ENCODE data around the gene FOXQ1.
"Not testable (repeated sequence)": the region's sequence is repeated elsewhere in the genome, so short reads cannot be mapped to it uniquely, and the experiment has no call there.

FOXQ1 gene

GRCh38 chr6:1349655-1350054 lies 37.8 kb downstream of the FOXQ1 start:
- TF ChIP-seq, protein P1, sequence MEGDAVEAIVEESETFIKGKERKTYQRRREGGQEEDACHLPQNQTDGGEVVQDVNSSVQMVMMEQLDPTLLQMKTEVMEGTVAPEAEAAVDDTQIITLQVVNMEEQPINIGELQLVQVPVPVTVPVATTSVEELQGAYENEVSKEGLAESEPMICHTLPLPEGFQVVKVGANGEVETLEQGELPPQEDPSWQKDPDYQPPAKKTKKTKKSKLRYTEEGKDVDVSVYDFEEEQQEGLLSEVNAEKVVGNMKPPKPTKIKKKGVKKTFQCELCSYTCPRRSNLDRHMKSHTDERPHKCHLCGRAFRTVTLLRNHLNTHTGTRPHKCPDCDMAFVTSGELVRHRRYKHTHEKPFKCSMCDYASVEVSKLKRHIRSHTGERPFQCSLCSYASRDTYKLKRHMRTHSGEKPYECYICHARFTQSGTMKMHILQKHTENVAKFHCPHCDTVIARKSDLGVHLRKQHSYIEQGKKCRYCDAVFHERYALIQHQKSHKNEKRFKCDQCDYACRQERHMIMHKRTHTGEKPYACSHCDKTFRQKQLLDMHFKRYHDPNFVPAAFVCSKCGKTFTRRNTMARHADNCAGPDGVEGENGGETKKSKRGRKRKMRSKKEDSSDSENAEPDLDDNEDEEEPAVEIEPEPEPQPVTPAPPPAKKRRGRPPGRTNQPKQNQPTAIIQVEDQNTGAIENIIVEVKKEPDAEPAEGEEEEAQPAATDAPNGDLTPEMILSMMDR (IDR thresholded peaks at IDR 0.05; ENCODE audit: borderline replicate concordance, extremely low read depth, low read length, poor library complexity, severe bottlenecking): no peak
- no peak for TF ChIP-seq EZH2 (IDR thresholded peaks at IDR 0.05; ENCODE audit: borderline replicate concordance, low read depth, low read length, severe bottlenecking)
- no peak overlapping the region for H3K27ac ChIP-seq (ENCODE audit: low read length)
- H3K27me3 ChIP-seq (ENCODE audit: insufficient read depth, low read length, poor library complexity): peaks cover 12% of the 10 kb centered on the region
- DNase-seq: no peak
- H3K4me2 ChIP-seq (ENCODE audit: insufficient read depth, low read length): no peak overlapping the region
- no peak overlapping the region for H3K4me3 ChIP-seq (ENCODE audit: low read depth in 1 of 2, low read length in 2 of 2)
- H3K79me2 ChIP-seq (ENCODE audit: insufficient read depth, low read length): no peaks in the 10 kb centered on the region
- H3K36me3 ChIP-seq (ENCODE audit: insufficient read depth, low read length): no peaks in the 10 kb centered on the region
- no peaks in the 10 kb centered on the region for H4K20me1 ChIP-seq (ENCODE audit: insufficient read depth, low read length)
- H3K4me1 ChIP-seq (ENCODE audit: insufficient read depth, low read length): no peaks in the 10 kb centered on the region
- H2AFZ ChIP-seq (ENCODE audit: low read depth, low read length): no peak overlapping the region
- H3K9ac ChIP-seq (ENCODE audit: low read depth, low read length): no peak overlapping the region
- ATAC-seq (ENCODE audit: insufficient read depth, low read depth): no peak
- peaks cover 8% of the 10 kb centered on the region for H3K9me3 ChIP-seq (ENCODE audit: insufficient read depth, low read length, severe bottlenecking)

DNA sequence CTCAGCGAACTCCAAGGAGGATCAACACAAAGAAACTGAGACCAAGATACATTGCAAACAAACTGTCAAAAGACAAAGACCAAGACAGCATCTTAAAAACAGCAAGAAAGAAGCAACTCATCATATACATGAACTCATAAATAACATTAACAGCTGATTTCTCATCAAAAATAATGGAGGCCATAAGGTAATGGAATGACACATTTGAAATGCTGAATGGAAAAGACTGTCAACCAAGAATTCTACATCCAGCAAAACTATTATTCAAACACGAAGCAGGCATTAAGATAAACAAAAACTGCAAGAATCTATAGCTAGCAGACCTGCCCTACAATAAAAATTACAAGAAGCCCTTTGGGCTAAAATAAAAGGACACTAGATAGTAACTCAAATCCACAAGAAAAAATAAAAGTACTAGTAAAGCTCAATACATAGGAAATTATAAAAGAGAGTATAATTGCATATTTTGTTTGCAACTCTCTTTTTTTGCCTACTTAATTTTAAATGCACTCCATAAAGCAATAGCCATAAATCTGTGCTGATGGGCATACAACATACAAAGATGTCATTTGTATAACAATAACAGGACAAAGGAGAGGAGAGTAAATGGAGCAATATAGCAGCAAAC lies 39.6 kb downstream of the FOXQ1 start:
- no peak overlapping the region for H3K4me3 ChIP-seq (ENCODE audit: low read depth in 1 of 2, low read length in 2 of 2)
- no peak for DNase-seq

GRCh38 chr6:1355068-1355467 lies 43.2 kb downstream of the FOXQ1 start:
- not testable (repeated sequence) for H3K27me3 ChIP-seq (ENCODE audit: insufficient read depth, low read length, poor library complexity); H3K4me2 ChIP-seq (ENCODE audit: insufficient read depth, low read length); H3K4me3 ChIP-seq (ENCODE audit: low read depth in 1 of 2, low read length in 2 of 2); H3K36me3 ChIP-seq (ENCODE audit: insufficient read depth, low read length); H3K27ac ChIP-seq (ENCODE audit: low read length); ATAC-seq (ENCODE audit: insufficient read depth, low read depth); H3K9ac ChIP-seq (ENCODE audit: low read depth, low read length); H3K9me3 ChIP-seq (ENCODE audit: insufficient read depth, low read length, severe bottlenecking); H3K4me1 ChIP-seq (ENCODE audit: insufficient read depth, low read length); H2AFZ ChIP-seq (ENCODE audit: low read depth, low read length); DNase-seq; H4K20me1 ChIP-seq (ENCODE audit: insufficient read depth, low read length); H3K79me2 ChIP-seq (ENCODE audit: insufficient read depth, low read length)

More for the DNA sequence above, 39.6 kb downstream of the FOXQ1 start:
- Histone ChIP-seq H3K27me3 (ENCODE audit: insufficient read depth, low read length, poor library complexity) (peaks cover 8% of the 10 kb centered on the region), H3K27ac (ENCODE audit: low read length) (no peak overlapping the region), H3K9me3 (ENCODE audit: insufficient read depth, low read length, severe bottlenecking) (peaks cover 8% of the 10 kb centered on the region), H3K4me1 (ENCODE audit: insufficient read depth, low read length) (no peaks in the 10 kb centered on the region), H3K79me2 (ENCODE audit: insufficient read depth, low read length) (no peaks in the 10 kb centered on the region), H4K20me1 (ENCODE audit: insufficient read depth, low read length) (no peaks in the 10 kb centered on the region), H3K4me2 (ENCODE audit: insufficient read depth, low read length) (no peak overlapping the region), H3K36me3 (ENCODE audit: insufficient read depth, low read length) (no peaks in the 10 kb centered on the region), H3K9ac (ENCODE audit: low read depth, low read length) (no peak overlapping the region), H2AFZ (ENCODE audit: low read depth, low read length) (no peak overlapping the region)
- TF ChIP-seq, protein P1 (IDR thresholded peaks at IDR 0.05; ENCODE audit: borderline replicate concordance, extremely low read depth, low read length, poor library complexity, severe bottlenecking): no peak
- no peak for TF ChIP-seq EZH2 (IDR thresholded peaks at IDR 0.05; ENCODE audit: borderline replicate concordance, low read depth, low read length, severe bottlenecking)
- no peak for ATAC-seq (ENCODE audit: insufficient read depth, low read depth)

GRCh38 chr6:1361717-1362116 lies 49.8 kb downstream of the FOXQ1 start:
- H3K9ac ChIP-seq (ENCODE audit: low read depth, low read length); H3K27ac ChIP-seq (ENCODE audit: low read length); H3K4me2 ChIP-seq (ENCODE audit: insufficient read depth, low read length); H3K4me3 ChIP-seq (ENCODE audit: low read depth in 1 of 2, low read length in 2 of 2); H3K36me3 ChIP-seq (ENCODE audit: insufficient read depth, low read length); DNase-seq; H3K9me3 ChIP-seq (ENCODE audit: insufficient read depth, low read length, severe bottlenecking); H3K27me3 ChIP-seq (ENCODE audit: insufficient read depth, low read length, poor library complexity); H4K20me1 ChIP-seq (ENCODE audit: insufficient read depth, low read length); ATAC-seq (ENCODE audit: insufficient read depth, low read depth); H3K79me2 ChIP-seq (ENCODE audit: insufficient read depth, low read length); H2AFZ ChIP-seq (ENCODE audit: low read depth, low read length); H3K4me1 ChIP-seq (ENCODE audit: insufficient read depth, low read length): not testable (repeated sequence)

Measured in DND-41 (cell line).